PFSK-1 (cell line): ENCODE data around the gene AMBRA1.

Experiments
- FOXP2 ChIP-seq: optimal IDR thresholded peaks from 2 replicates; pipeline ENCODE3; 2011; ENCODE audit warnings: borderline replicate concordance, control low read depth, inconsistent platforms; ENCODE audit not compliant: insufficient read depth; ENCODE audit errors: extremely low read length, extremely low read depth
- POLR2AphosphoS5 ChIP-seq: IDR thresholded peaks from 2 replicates; pipeline ENCODE4 v1.6.1; 2012; ENCODE audit warnings: low read depth, mild to moderate bottlenecking, control low read depth, low read length, moderate library complexity
- SIN3A ChIP-seq: IDR thresholded peaks from 2 replicates; pipeline ENCODE4 v1.6.1; 2012; ENCODE audit warnings: mild to moderate bottlenecking, low read length, moderate library complexity, borderline replicate concordance; ENCODE audit not compliant: insufficient read depth
- TAF1 ChIP-seq: IDR thresholded peaks from 2 replicates; pipeline ENCODE4 v1.6.1; 2012; ENCODE audit warnings: low read length, control low read depth, borderline replicate concordance; ENCODE audit not compliant: insufficient read depth
- TF ChIP-seq, protein P1 (sequence below), 2 experiments: IDR thresholded peaks; 2 replicates each; pipeline versions ENCODE4 v1.6.1 to v1.8.0; 2011 to 2012; ENCODE audit warnings: low read depth in 2 of 2, low read length in 2 of 2, control low read depth in 1 of 2, inconsistent platforms in 1 of 2, mild to moderate bottlenecking in 1 of 2, moderate library complexity in 1 of 2; ENCODE audit not compliant: insufficient read depth in 1 of 2

AMBRA1 gene

GRCh38 chr11:46478196-46478595 is 115.6 kb downstream of the AMBRA1 start:
- TF ChIP-seq FOXP2 (no peak), TAF1 (no peak), POLR2AphosphoS5 (no peak), SIN3A (no peak)
- TF ChIP-seq, protein P1, sequence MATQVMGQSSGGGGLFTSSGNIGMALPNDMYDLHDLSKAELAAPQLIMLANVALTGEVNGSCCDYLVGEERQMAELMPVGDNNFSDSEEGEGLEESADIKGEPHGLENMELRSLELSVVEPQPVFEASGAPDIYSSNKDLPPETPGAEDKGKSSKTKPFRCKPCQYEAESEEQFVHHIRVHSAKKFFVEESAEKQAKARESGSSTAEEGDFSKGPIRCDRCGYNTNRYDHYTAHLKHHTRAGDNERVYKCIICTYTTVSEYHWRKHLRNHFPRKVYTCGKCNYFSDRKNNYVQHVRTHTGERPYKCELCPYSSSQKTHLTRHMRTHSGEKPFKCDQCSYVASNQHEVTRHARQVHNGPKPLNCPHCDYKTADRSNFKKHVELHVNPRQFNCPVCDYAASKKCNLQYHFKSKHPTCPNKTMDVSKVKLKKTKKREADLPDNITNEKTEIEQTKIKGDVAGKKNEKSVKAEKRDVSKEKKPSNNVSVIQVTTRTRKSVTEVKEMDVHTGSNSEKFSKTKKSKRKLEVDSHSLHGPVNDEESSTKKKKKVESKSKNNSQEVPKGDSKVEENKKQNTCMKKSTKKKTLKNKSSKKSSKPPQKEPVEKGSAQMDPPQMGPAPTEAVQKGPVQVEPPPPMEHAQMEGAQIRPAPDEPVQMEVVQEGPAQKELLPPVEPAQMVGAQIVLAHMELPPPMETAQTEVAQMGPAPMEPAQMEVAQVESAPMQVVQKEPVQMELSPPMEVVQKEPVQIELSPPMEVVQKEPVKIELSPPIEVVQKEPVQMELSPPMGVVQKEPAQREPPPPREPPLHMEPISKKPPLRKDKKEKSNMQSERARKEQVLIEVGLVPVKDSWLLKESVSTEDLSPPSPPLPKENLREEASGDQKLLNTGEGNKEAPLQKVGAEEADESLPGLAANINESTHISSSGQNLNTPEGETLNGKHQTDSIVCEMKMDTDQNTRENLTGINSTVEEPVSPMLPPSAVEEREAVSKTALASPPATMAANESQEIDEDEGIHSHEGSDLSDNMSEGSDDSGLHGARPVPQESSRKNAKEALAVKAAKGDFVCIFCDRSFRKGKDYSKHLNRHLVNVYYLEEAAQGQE (IDR thresholded peaks at IDR 0.05; ENCODE audit: insufficient read depth in 1 of 2, low read depth in 2 of 2, low read length in 2 of 2) = no peak

DNA sequence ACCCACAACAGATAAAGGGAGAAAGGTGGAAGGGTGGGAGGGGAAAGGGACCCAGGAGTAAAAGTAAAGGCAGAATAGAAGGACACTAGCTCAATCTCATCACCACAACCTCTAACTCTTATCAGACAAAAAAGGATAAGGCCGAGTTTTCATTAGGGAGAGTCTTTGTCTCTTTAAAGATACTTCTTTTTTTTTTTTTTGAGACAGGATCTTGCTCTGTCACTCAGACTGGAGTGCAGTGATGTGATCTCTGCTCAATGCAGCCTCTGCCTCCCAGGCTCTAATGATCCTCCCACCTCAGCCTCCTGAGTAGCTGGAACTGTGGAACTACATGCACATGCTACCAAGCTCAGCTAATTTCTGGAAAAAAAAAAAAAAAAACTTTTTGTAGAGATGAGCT is 116.7 kb downstream of the AMBRA1 start:
- no peak for TF ChIP-seq SIN3A
- TF ChIP-seq TAF1 = no peak

DNA sequence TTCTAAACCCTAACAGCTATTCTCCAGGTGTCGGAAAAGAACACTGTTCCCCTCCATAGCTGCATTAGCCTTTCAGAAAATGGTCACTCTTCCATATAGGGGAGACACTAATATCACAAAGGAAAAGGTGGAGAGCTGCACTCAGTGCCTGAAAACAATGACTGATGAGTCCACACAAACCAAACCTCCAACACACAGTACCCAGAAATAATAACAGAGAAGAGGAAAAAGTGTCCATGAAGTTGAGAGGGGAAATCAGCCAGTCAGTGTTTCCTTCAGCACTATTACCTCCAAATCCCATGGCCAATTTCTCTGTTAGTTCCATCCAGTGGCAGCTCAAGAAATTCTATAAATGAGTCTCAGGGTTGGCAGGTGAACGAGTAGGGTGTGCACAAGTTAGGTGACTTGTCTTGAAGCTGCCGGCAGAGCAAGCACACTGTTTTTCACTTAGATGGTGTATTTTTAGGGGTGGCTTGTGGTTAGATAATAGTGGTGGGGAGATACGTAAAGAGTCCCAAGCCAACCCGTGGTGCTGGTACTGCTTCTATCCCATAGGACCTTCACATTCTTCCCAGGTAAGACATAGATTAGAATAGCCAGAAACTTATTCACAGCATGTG is 117.8 kb downstream of the AMBRA1 start:
- no peak for TF ChIP-seq SIN3A
- TF ChIP-seq FOXP2 = no peak
- TF ChIP-seq TAF1 = no peak
- TF ChIP-seq, protein P1 (IDR thresholded peaks at IDR 0.05; ENCODE audit: insufficient read depth in 1 of 2, low read depth in 2 of 2, low read length in 2 of 2) = no peak
- no peak for TF ChIP-seq POLR2AphosphoS5

DNA sequence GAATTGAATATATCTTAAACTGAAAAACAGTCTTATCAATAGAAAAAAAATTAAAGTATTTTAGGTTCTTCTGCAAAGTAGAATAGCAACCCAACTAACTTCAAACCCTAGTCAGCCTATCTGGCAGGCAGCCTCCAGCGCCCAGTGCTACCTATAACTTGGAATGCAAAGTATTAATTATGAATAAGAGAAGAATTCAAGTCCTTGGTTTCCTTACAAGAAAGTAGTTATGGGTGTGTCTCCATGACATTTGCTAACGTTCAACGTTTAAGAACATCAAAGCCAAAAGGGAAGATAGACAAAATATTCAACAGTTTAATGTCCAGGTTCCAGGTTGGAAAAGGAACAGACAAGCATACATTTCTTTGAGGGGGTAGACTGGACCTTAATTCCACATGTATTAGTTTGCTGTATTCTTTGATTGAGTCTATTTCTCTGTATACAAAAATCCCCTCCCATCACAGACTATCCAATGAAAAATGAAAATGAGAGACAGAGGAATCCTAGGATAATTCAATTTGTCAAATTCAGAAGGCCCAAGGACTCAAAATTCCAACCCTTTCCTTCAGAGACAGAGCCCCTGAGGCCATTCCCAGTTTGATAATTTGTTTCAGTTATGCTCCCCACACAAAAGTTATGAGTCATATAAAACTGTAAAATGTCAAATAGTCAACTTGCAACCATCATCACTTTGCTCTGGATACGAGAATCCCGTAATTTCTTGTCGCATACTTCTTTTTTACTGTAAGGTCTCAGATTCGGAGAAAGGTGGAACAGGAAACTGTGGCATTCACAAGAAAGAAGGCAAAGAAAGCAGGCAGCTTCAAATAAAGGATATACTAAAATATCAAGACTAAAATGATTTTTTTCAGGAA is 118.5 kb downstream of the AMBRA1 start:
- TF ChIP-seq FOXP2 = no peak
- no peak for TF ChIP-seq TAF1
- TF ChIP-seq, protein P1 (IDR thresholded peaks at IDR 0.05; ENCODE audit: insufficient read depth in 1 of 2, low read depth in 2 of 2, low read length in 2 of 2) = no peak
- no peak for TF ChIP-seq POLR2AphosphoS5
- no peak for TF ChIP-seq SIN3A

GRCh38 chr11:46472662-46472994 is 121.2 kb downstream of the AMBRA1 start:
- TF ChIP-seq TAF1 (no peak), POLR2AphosphoS5 (no peak), FOXP2 (no peak), SIN3A (no peak)
- TF ChIP-seq, protein P1 (IDR thresholded peaks at IDR 0.05; ENCODE audit: insufficient read depth in 1 of 2, low read depth in 2 of 2, low read length in 2 of 2) = no peak
